Trophoblast cell (in vitro differentiated cells and primary cell): ENCODE data around the gene UBASH3B.

ENCODE experiments used
- DNase-seq, 2 donors: peaks; one replicate each; pipeline ENCODE4 v3.0.0-alpha.2; 2016
- H2AFZ ChIP-seq: 2 replicates; pipeline ENCODE4 v1.6.1; 2013; ENCODE audit warnings: low read length, moderate library complexity, mild to moderate bottlenecking; ENCODE audit not compliant: insufficient read depth, poor library complexity
- H2AK5ac ChIP-seq: 2 replicates; pipeline ENCODE4 v1.6.1; 2013; ENCODE audit warnings: mild to moderate bottlenecking, low read length
- H2BK120ac ChIP-seq: 2 replicates; pipeline ENCODE4 v1.6.1; 2013; ENCODE audit warnings: low read length, mild to moderate bottlenecking, moderate library complexity; ENCODE audit not compliant: insufficient read depth, poor library complexity
- H2BK12ac ChIP-seq: 2 replicates; pipeline ENCODE4 v1.6.1; 2013; ENCODE audit warnings: mild to moderate bottlenecking, low read length, moderate library complexity
- H2BK5ac ChIP-seq: 2 replicates; pipeline ENCODE4 v1.6.1; 2013; ENCODE audit warnings: low read length, low read depth, moderate library complexity, mild to moderate bottlenecking; ENCODE audit not compliant: poor library complexity
- H3K14ac ChIP-seq: 2 replicates; pipeline ENCODE4 v1.6.1; 2013; ENCODE audit warnings: mild to moderate bottlenecking, low read length
- H3K18ac ChIP-seq: 2 replicates; pipeline ENCODE4 v1.6.1; 2013; ENCODE audit warnings: mild to moderate bottlenecking, low read length
- H3K23ac ChIP-seq: 2 replicates; pipeline ENCODE4 v1.6.1; 2013; ENCODE audit warnings: low read length
- H3K27ac ChIP-seq: 2 replicates; pipeline ENCODE4 v1.5.1; 2013; ENCODE audit warnings: low read depth, mild to moderate bottlenecking, inconsistent platforms, low read length, moderate library complexity
- H3K27me3 ChIP-seq: 2 replicates; pipeline ENCODE4 v1.6.1; 2013; ENCODE audit warnings: inconsistent platforms, mild to moderate bottlenecking, low read length, moderate library complexity; ENCODE audit not compliant: insufficient read depth
- H3K36me3 ChIP-seq, 2 experiments: 1 replicate in 1 of 2; 2 replicates in 1 of 2; pipeline ENCODE4 v1.6.1; 2013; ENCODE audit warnings: low read length in 2 of 2, mild to moderate bottlenecking in 2 of 2, moderate library complexity in 1 of 2; ENCODE audit not compliant: insufficient read depth in 2 of 2, control insufficient read depth in 1 of 2
- H3K4ac ChIP-seq: 2 replicates; pipeline ENCODE4 v1.6.1; 2013; ENCODE audit warnings: low read depth, mild to moderate bottlenecking, low read length, moderate library complexity
- H3K4me1 ChIP-seq, 2 experiments: 1 replicate in 1 of 2; 2 replicates in 1 of 2; pipeline ENCODE4 v1.6.1; 2013; ENCODE audit warnings: low read length in 2 of 2, mild to moderate bottlenecking in 2 of 2, moderate library complexity in 1 of 2; ENCODE audit not compliant: insufficient read depth in 2 of 2, control insufficient read depth in 1 of 2
- H3K4me2 ChIP-seq: 2 replicates; pipeline ENCODE4 v1.6.1; 2013; ENCODE audit warnings: inconsistent platforms, mild to moderate bottlenecking, low read length, moderate library complexity
- H3K4me3 ChIP-seq: 2 replicates; pipeline ENCODE4 v1.5.1; 2013; ENCODE audit warnings: mild to moderate bottlenecking, low read depth, low read length, inconsistent platforms
- H3K79me1 ChIP-seq: one replicate; pipeline ENCODE4 v1.6.1; 2013; ENCODE audit warnings: low read length
- H3K79me2 ChIP-seq: 2 replicates; pipeline ENCODE4 v1.6.1; 2013; ENCODE audit warnings: low read length, mild to moderate bottlenecking; ENCODE audit not compliant: control insufficient read depth, insufficient read depth, poor library complexity
- H3K9ac ChIP-seq: 2 replicates; pipeline ENCODE4 v1.6.1; 2013; ENCODE audit warnings: mild to moderate bottlenecking, low read length
- H3K9me3 ChIP-seq: 2 replicates; pipeline ENCODE4 v1.6.1; 2013; ENCODE audit warnings: low read depth, mild to moderate bottlenecking, control low read depth, inconsistent platforms, low read length; ENCODE audit not compliant: insufficient read depth
- H4K12ac ChIP-seq: 2 replicates; pipeline ENCODE4 v1.6.1; 2013; ENCODE audit warnings: low read depth, mild to moderate bottlenecking, low read length, moderate library complexity
- H4K8ac ChIP-seq: 2 replicates; pipeline ENCODE4 v1.6.1; 2013; ENCODE audit warnings: low read depth, mild to moderate bottlenecking, low read length, moderate library complexity
- H4K91ac ChIP-seq: one replicate; pipeline ENCODE4 v1.6.1; 2013; ENCODE audit warnings: low read depth, mild to moderate bottlenecking, low read length, moderate library complexity
- WGBS: extraction: QIAGEN DNeasy Blood & Tissue Kit; methylation state at CpG from one replicate; pipeline ENCODE4 v1.1.7; 2013; ENCODE audit warnings: missing lambda C conversion rate; ENCODE audit not compliant: insufficient read length, insufficient coverage; ENCODE audit errors: extremely low coverage; 5-methylcytosine and 5-hydroxymethylcytosine counted together

UBASH3B gene

GRCh38 chr11:122706291-122707088 is 51.0 kb downstream of the UBASH3B start:
- H4K12ac ChIP-seq = no peak overlapping the region
- H3K27ac ChIP-seq = peak overlapping the region; percentile 45
- H2AK5ac ChIP-seq = no peak overlapping the region
- H3K23ac ChIP-seq = no peak overlapping the region
- no peaks in the 10 kb centered on the region for H3K27me3 ChIP-seq
- H3K36me3 ChIP-seq = peaks cover 3% of the 10 kb centered on the region in 2 experiments
- H3K9ac ChIP-seq = no peak overlapping the region
- no peak overlapping the region for H4K8ac ChIP-seq
- no peak overlapping the region for H3K18ac ChIP-seq
- H3K4me2 ChIP-seq = no peak overlapping the region
- H2BK12ac ChIP-seq = no peak overlapping the region
- H2AFZ ChIP-seq = no peak overlapping the region
- no peak overlapping the region for H3K14ac ChIP-seq
- H2BK120ac ChIP-seq = no peak overlapping the region
- peak; percentile 64 to 93 for DNase-seq
- H2BK5ac ChIP-seq = no peak overlapping the region
- peaks cover 12% of the 10 kb centered on the region for H3K79me1 ChIP-seq
- H3K4ac ChIP-seq = no peak overlapping the region
- peaks cover 8% of the 10 kb centered on the region for H3K79me2 ChIP-seq
- H3K4me1 ChIP-seq = peaks cover 22 to 28% of the 10 kb centered on the region in 2 experiments
- WGBS = no CpG with 5 or more reads among the region's 3 CpGs
- no peak overlapping the region for H3K4me3 ChIP-seq
- H3K9me3 ChIP-seq = no peaks in the 10 kb centered on the region
- H4K91ac ChIP-seq = no peak overlapping the region

- H3K79me2 ChIP-seq = peaks cover 8% of the 10 kb centered on the region
- peaks cover 2 to 3% of the 10 kb centered on the region in 2 experiments for H3K36me3 ChIP-seq
- H3K4ac ChIP-seq = no peak overlapping the region
- peak; percentile 57 to 77 for DNase-seq
- no peak overlapping the region for H3K9ac ChIP-seq
- H4K8ac ChIP-seq = no peak overlapping the region
- H3K79me1 ChIP-seq = peaks cover 12% of the 10 kb centered on the region
- no peak overlapping the region for H3K14ac ChIP-seq
- H3K27me3 ChIP-seq = no peaks in the 10 kb centered on the region
- no peak overlapping the region for H3K23ac ChIP-seq
- H2AFZ ChIP-seq = no peak overlapping the region
- no peak overlapping the region for H2BK120ac ChIP-seq
- no peak overlapping the region for H2BK12ac ChIP-seq
- no peaks in the 10 kb centered on the region for H3K9me3 ChIP-seq
- H2AK5ac ChIP-seq = no peak overlapping the region
- H3K27ac ChIP-seq = no peak overlapping the region
- H4K12ac ChIP-seq = no peak overlapping the region
- no peak overlapping the region for H3K4me3 ChIP-seq
- no CpG with 5 or more reads among the region's 4 CpGs for WGBS
- H3K18ac ChIP-seq = no peak overlapping the region
- H3K4me1 ChIP-seq = peaks cover 22 to 28% of the 10 kb centered on the region in 2 experiments
- H3K4me2 ChIP-seq = no peak overlapping the region
- H2BK5ac ChIP-seq = no peak overlapping the region
- no peak overlapping the region for H4K91ac ChIP-seq
Measured at GRCh38 chr11:122707111-122707510, 51.6 kb downstream of the UBASH3B start.

DNA sequence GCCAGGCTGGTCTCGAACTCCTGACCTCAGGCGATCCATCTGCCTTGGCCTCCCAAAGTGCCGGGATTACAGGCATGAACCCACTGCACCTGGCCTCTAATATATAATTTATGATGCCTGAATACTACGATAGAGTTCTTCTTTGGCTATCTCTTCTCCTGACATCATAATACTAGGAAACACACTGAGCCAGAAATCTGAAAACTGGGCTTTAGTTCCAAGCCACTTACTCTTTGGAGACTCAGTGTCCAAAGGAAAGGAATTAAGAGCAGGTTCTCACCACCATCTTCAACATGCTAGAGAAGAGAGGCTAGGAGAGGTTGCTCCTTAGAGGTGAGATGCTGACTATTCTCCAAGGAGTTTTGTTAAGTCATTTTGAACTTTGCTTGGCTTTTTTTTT is 52.4 kb downstream of the UBASH3B start:
- WGBS = no CpG with 5 or more reads among the region's 4 CpGs
- Histone ChIP-seq H3K23ac (no peak overlapping the region), H2AFZ (no peak overlapping the region), H3K4me2 (no peak overlapping the region), H3K18ac (no peak overlapping the region), H4K12ac (no peak overlapping the region), H3K14ac (no peak overlapping the region), H3K27ac (no peak overlapping the region), H3K9me3 (no peaks in the 10 kb centered on the region), H2BK120ac (no peak overlapping the region), H3K79me2 (peaks cover 8% of the 10 kb centered on the region), H2BK12ac (no peak overlapping the region), H4K91ac (no peak overlapping the region), H3K4me1 (peaks cover 22 to 28% of the 10 kb centered on the region in 2 experiments), H2BK5ac (no peak overlapping the region), H3K36me3 (peaks cover 5 to 7% of the 10 kb centered on the region in 2 experiments), H3K27me3 (no peaks in the 10 kb centered on the region), H2AK5ac (no peak overlapping the region), H3K79me1 (peaks cover 12% of the 10 kb centered on the region), H3K4ac (no peak overlapping the region), H4K8ac (no peak overlapping the region), H3K4me3 (no peak overlapping the region), H3K9ac (no peak overlapping the region)
- DNase-seq = no peak

- H3K4me1 ChIP-seq = peaks cover 19 to 24% of the 10 kb centered on the region in 2 experiments
- H3K9me3 ChIP-seq = no peaks in the 10 kb centered on the region
- no peak overlapping the region for H2BK5ac ChIP-seq
- no peak overlapping the region for H3K9ac ChIP-seq
- H3K18ac ChIP-seq = no peak overlapping the region
- no peak overlapping the region for H3K23ac ChIP-seq
- no peak overlapping the region for H4K91ac ChIP-seq
- no peaks in the 10 kb centered on the region for H3K27me3 ChIP-seq
- H3K27ac ChIP-seq = peak overlapping the region; percentile 2
- no peak overlapping the region for H3K14ac ChIP-seq
- peaks cover 7% of the 10 kb centered on the region for H3K79me2 ChIP-seq
- WGBS = no CpG with 5 or more reads among the region's 7 CpGs
- no peak overlapping the region for H4K8ac ChIP-seq
- no peak overlapping the region for H3K4me2 ChIP-seq
- no peak overlapping the region for H3K4me3 ChIP-seq
- no peak overlapping the region for H2AK5ac ChIP-seq
- H3K4ac ChIP-seq = no peak overlapping the region
- H3K36me3 ChIP-seq = peaks cover 7 to 8% of the 10 kb centered on the region in 2 experiments
- H2BK12ac ChIP-seq = no peak overlapping the region
- H3K79me1 ChIP-seq = peaks cover 10% of the 10 kb centered on the region
- DNase-seq = peak; percentile 79 to 83
- H2BK120ac ChIP-seq = no peak overlapping the region
- no peak overlapping the region for H4K12ac ChIP-seq
- no peak overlapping the region for H2AFZ ChIP-seq
Measured at GRCh38 chr11:122709039-122709760, 53.7 kb downstream of the UBASH3B start.
